Lower leg skin (tissue), 3 donors: Measurements from ENCODE around the gene CLPTM1L.
"Not testable (repeated sequence)": the region's sequence is repeated elsewhere in the genome, so short reads cannot be mapped to it uniquely, and the experiment has no call there.

Source experiments
- CTCF ChIP-seq, 3 donors: fragments of 450-650 bp; IDR thresholded peaks; one replicate each; pipeline ENCODE4 v1.5.1; 2016; ENCODE audit warnings: antibody characterized with exemption in 3 of 3, mild to moderate bottlenecking in 3 of 3, moderate library complexity in 2 of 3
- POLR2A ChIP-seq, 2 donors: fragments of 450-650 bp; IDR thresholded peaks; one replicate each; pipeline ENCODE4 v1.6.1; 2016 to 2017; ENCODE audit warnings: antibody characterized with exemption in 2 of 2, mild to moderate bottlenecking in 1 of 2, moderate library complexity in 1 of 2

- not testable (repeated sequence) for TF ChIP-seq CTCF, POLR2A (IDR thresholded peaks at IDR 0.05)
Observed at GRCh38 chr5:1342711-1343110, 2.2 kb downstream of the CLPTM1L start.
